Mesenchymal stem cell (in vitro differentiated cells and primary cell): Measurements from ENCODE around the gene TMEM218.

Experiments
- DNase-seq: peaks from one replicate; pipeline ENCODE4 v3.0.0-alpha.2; 2013
- H2AFZ ChIP-seq: one replicate; pipeline ENCODE4 v1.6.1; 2013; ENCODE audit warnings: low read depth, mild to moderate bottlenecking, control low read depth, inconsistent platforms, low read length, moderate library complexity
- H2AK5ac ChIP-seq: 2 replicates; pipeline ENCODE4 v1.6.1; 2013; ENCODE audit warnings: low read length, moderate library complexity, mild to moderate bottlenecking, inconsistent platforms; ENCODE audit not compliant: severe bottlenecking
- H2BK120ac ChIP-seq: one replicate; pipeline ENCODE4 v1.6.1; 2013; ENCODE audit warnings: low read depth, mild to moderate bottlenecking, inconsistent platforms, low read length, moderate library complexity
- H2BK12ac ChIP-seq, 2 experiments: one replicate each; pipeline ENCODE4 v1.6.1; 2013; ENCODE audit warnings: inconsistent platforms in 2 of 2, low read length in 2 of 2, mild to moderate bottlenecking in 2 of 2, moderate library complexity in 2 of 2, control low read depth in 1 of 2
- H2BK15ac ChIP-seq: one replicate; pipeline ENCODE4 v1.6.1; 2013; ENCODE audit warnings: mild to moderate bottlenecking, low read depth, inconsistent platforms; ENCODE audit not compliant: poor library complexity, severe bottlenecking
- H2BK5ac ChIP-seq: 2 replicates; pipeline ENCODE4 v1.6.1; 2013; ENCODE audit warnings: low read depth, mild to moderate bottlenecking, low read length, control low read depth, inconsistent platforms; ENCODE audit not compliant: poor library complexity, severe bottlenecking
- H3K14ac ChIP-seq, 2 experiments: one replicate each; pipeline ENCODE4 v1.6.1; 2013; ENCODE audit warnings: inconsistent platforms in 2 of 2, low read length in 2 of 2, control low read depth in 1 of 2, mild to moderate bottlenecking in 1 of 2, moderate library complexity in 1 of 2
- H3K18ac ChIP-seq, 2 experiments: one replicate each; pipeline ENCODE4 v1.6.1; 2013; ENCODE audit warnings: inconsistent platforms in 2 of 2, low read length in 2 of 2, control low read depth in 1 of 2, low read depth in 1 of 2, mild to moderate bottlenecking in 1 of 2
- H3K23ac ChIP-seq, 2 experiments: one replicate each; pipeline ENCODE4 v1.6.1; 2013; ENCODE audit warnings: inconsistent platforms in 2 of 2, low read length in 2 of 2, mild to moderate bottlenecking in 2 of 2, moderate library complexity in 2 of 2, control low read depth in 1 of 2
- H3K27ac ChIP-seq: 2 replicates; pipeline ENCODE4 v1.5.1; 2013; ENCODE audit warnings: mild to moderate bottlenecking, moderate library complexity, low read length, control low read depth, inconsistent platforms; ENCODE audit not compliant: poor library complexity, severe bottlenecking
- H3K27me3 ChIP-seq, 2 experiments: 2 replicates each; pipeline versions ENCODE4 v1.6.1 to v1.7.0; 2013; ENCODE audit warnings: low read length in 2 of 2, mild to moderate bottlenecking in 2 of 2, moderate library complexity in 2 of 2, control low read depth in 1 of 2, inconsistent platforms in 1 of 2; ENCODE audit not compliant: control insufficient read depth in 1 of 2, insufficient read depth in 1 of 2
- H3K36me3 ChIP-seq, 2 experiments: 2 replicates each; pipeline versions ENCODE4 v1.6.1 to v1.7.0; 2013; ENCODE audit warnings: low read length in 2 of 2, control low read depth in 1 of 2, inconsistent platforms in 1 of 2, low read depth in 1 of 2, mild to moderate bottlenecking in 1 of 2; ENCODE audit not compliant: insufficient read depth in 2 of 2, control insufficient read depth in 1 of 2
- H3K4ac ChIP-seq, 2 experiments: one replicate each; pipeline ENCODE4 v1.6.1; 2013; ENCODE audit warnings: inconsistent platforms in 2 of 2, low read length in 2 of 2, mild to moderate bottlenecking in 2 of 2, moderate library complexity in 2 of 2, control low read depth in 1 of 2, low read depth in 1 of 2
- H3K4me1 ChIP-seq: 2 replicates; pipeline ENCODE4 v1.6.1; 2013; ENCODE audit warnings: low read depth, low read length, control low read depth; ENCODE audit not compliant: control insufficient read depth, insufficient read depth
- H3K4me2 ChIP-seq: 2 replicates; pipeline ENCODE4 v1.6.1; 2013; ENCODE audit warnings: low read length, mild to moderate bottlenecking, inconsistent platforms; ENCODE audit not compliant: poor library complexity, severe bottlenecking
- H3K4me3 ChIP-seq, 2 experiments: 2 replicates each; pipeline versions ENCODE4 v1.5.1 to v1.7.0; 2013; ENCODE audit warnings: low read length in 2 of 2, mild to moderate bottlenecking in 2 of 2, control low read depth in 1 of 2, low read depth in 1 of 2; ENCODE audit not compliant: insufficient read depth in 1 of 2
- H3K79me1 ChIP-seq: replicated peaks from 2 replicates; pipeline ENCODE4 v1.6.1; 2013; ENCODE audit warnings: mild to moderate bottlenecking, control low read depth, low read length, inconsistent platforms; ENCODE audit not compliant: poor library complexity, severe bottlenecking
- H3K9ac ChIP-seq: 2 replicates; pipeline ENCODE4 v1.7.0; 2013; ENCODE audit warnings: mild to moderate bottlenecking, low read length, moderate library complexity
- H3K9me3 ChIP-seq: 2 replicates; pipeline ENCODE4 v1.7.0; 2013; ENCODE audit warnings: mild to moderate bottlenecking, low read length; ENCODE audit not compliant: control insufficient read depth
- H4K8ac ChIP-seq: one replicate; pipeline ENCODE4 v1.6.1; 2013; ENCODE audit warnings: inconsistent platforms, mild to moderate bottlenecking, low read length, moderate library complexity
- H4K91ac ChIP-seq: one replicate; pipeline ENCODE4 v1.6.1; 2013; ENCODE audit warnings: mild to moderate bottlenecking, low read length, inconsistent platforms
- WGBS: methylation state at CpG from one replicate; pipeline ENCODE4 v1.1.7; 2013; ENCODE audit warnings: mixed read lengths; 5-methylcytosine and 5-hydroxymethylcytosine counted together

TMEM218 gene

DNA sequence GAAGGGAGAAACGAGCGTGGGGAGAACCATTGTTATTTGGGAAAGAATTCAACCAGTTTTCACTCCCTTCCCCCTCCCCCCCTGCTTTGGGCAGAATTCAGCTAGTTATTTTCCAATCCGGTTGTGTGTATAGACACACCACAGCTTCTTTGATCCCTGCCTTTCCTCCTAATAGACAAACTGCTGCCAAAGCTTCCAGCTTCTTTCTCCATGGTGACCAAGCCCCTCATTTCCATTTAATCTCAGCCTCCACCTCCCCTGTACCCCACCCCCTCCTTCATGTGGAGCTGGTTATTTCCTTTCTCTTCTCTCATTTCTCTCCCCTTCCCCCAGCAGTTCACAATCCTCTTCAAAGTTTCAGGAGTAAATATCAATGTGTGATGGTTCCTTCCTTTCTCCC, 28.4 kb upstream of the TMEM218 start:
- no peak overlapping the region for H2AFZ ChIP-seq
- WGBS, result 87% methylated on average over 3 of the region's 3 CpGs
- H3K4me3 ChIP-seq, result no peak overlapping the region
- H3K18ac ChIP-seq, result no peak overlapping the region
- H3K27me3 ChIP-seq, result peaks cover 16 to 35% of the 10 kb centered on the region in 2 experiments
- DNase-seq, result no peak
- H3K9me3 ChIP-seq, result no peaks in the 10 kb centered on the region
- H4K91ac ChIP-seq, result no peak overlapping the region
- H3K4me1 ChIP-seq, result no peaks in the 10 kb centered on the region
- H3K9ac ChIP-seq, result no peak overlapping the region
- H3K27ac ChIP-seq, result no peak overlapping the region
- H3K36me3 ChIP-seq, result no peaks in the 10 kb centered on the region
- no peak overlapping the region for H4K8ac ChIP-seq
- H3K79me1 ChIP-seq, result no peaks in the 10 kb centered on the region
- H2BK12ac ChIP-seq, result no peak overlapping the region
- H3K23ac ChIP-seq, result no peak overlapping the region
- H2BK5ac ChIP-seq, result no peak overlapping the region
- no peak overlapping the region for H2BK120ac ChIP-seq
- H2AK5ac ChIP-seq, result no peak overlapping the region
- no peak overlapping the region for H3K4me2 ChIP-seq
- no peak overlapping the region for H3K4ac ChIP-seq
- no peak overlapping the region for H2BK15ac ChIP-seq
- no peak overlapping the region for H3K14ac ChIP-seq

DNA sequence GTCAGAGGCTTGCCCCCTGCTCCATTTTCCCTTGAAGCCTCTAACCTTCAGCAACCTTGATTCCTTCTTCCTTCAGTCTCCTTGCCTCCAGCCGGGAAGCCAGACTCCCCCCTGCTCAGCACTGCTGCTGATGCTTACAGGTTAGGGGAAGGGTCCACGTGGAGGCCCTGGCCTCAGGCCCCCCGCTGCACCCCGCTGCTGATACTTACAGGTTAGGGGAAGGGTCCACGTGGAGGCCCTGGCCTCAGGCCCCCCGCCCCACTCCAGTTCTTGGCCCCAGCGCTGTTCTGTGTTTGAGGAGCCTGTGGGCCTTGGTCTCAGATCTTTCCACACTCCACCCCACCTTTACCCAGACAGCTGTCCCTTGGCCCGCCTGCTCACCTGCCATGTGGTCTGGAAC, 27.5 kb upstream of the TMEM218 start:
- Histone ChIP-seq H3K4ac (no peak overlapping the region), H3K36me3 (no peaks in the 10 kb centered on the region), H3K23ac (no peak overlapping the region), H2BK5ac (no peak overlapping the region), H3K27ac (no peak overlapping the region), H3K4me3 (no peak overlapping the region), H4K8ac (no peak overlapping the region), H2BK120ac (no peak overlapping the region), H3K18ac (no peak overlapping the region), H2AFZ (no peak overlapping the region), H3K9ac (no peak overlapping the region), H3K4me1 (no peaks in the 10 kb centered on the region), H3K27me3 (peaks cover 22 to 40% of the 10 kb centered on the region in 2 experiments), H2BK12ac (no peak overlapping the region), H3K14ac (no peak overlapping the region), H3K4me2 (no peak overlapping the region), H3K9me3 (no peaks in the 10 kb centered on the region), H4K91ac (no peak overlapping the region), H2AK5ac (no peak overlapping the region), H2BK15ac (no peak overlapping the region), H3K79me1 (no peaks in the 10 kb centered on the region)
- no peak for DNase-seq
- WGBS, result 84% methylated on average over 7 of the region's 8 CpGs

DNA sequence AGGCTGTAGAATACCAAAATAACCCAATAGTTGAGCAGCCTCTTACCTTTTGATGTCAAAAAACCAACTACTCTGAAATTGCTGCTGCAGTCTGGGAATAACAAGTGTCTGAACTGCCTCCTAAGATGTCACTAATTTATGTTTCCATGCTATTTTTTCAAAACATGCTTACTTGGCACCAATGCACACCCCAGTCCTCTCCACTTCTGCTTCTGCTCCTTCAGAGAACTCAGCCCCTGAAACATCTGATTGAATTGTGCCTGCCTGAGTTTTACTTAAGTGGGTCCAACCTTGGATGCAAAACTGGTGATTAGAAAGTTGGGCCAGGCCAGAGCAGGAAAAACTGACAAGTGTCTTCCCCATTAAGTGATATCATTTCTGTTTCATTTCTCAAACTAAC, 24.6 kb upstream of the TMEM218 start:
- Histone ChIP-seq H3K4me1 (no peaks in the 10 kb centered on the region), H3K14ac (no peak overlapping the region), H3K9ac (no peak overlapping the region), H4K91ac (no peak overlapping the region), H3K27me3 (peaks cover 27 to 45% of the 10 kb centered on the region in 2 experiments), H3K4ac (no peak overlapping the region), H2AK5ac (no peak overlapping the region), H2BK5ac (no peak overlapping the region), H3K9me3 (no peaks in the 10 kb centered on the region), H3K79me1 (no peaks in the 10 kb centered on the region), H3K23ac (no peak overlapping the region), H2BK12ac (no peak overlapping the region), H3K36me3 (no peaks in the 10 kb centered on the region), H4K8ac (no peak overlapping the region), H3K18ac (no peak overlapping the region), H2BK15ac (no peak overlapping the region), H2BK120ac (no peak overlapping the region), H3K27ac (no peak overlapping the region), H3K4me2 (no peak overlapping the region), H3K4me3 (no peak overlapping the region), H2AFZ (no peak overlapping the region)
- no peak for DNase-seq

DNA sequence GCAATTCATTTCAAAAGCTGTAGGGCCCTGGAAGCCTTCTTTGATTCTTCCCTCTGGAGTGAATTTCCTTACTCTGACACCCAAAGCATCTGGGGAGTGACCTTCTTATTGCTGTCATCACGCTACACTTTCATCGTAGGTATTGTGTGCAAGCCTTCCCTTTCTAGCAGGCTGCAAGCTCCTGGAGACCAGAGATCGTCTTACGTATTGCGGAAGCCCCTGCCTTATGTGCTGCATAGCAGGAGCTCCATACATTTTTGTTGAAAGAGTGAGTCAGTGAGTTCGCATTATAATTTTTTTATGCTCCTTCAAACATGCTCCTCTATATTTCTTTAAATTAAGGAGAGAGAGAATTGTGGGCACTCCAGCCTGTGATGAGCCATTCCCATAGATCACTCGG, 21.2 kb upstream of the TMEM218 start:
- Histone ChIP-seq H2BK15ac (no peak overlapping the region), H3K4ac (no peak overlapping the region), H2AK5ac (no peak overlapping the region), H2BK5ac (no peak overlapping the region), H3K9ac (no peak overlapping the region), H2AFZ (no peak overlapping the region), H3K14ac (no peak overlapping the region), H3K4me3 (no peak overlapping the region), H3K4me2 (no peak overlapping the region), H3K27ac (no peak overlapping the region), H2BK12ac (no peak overlapping the region), H3K79me1 (no peaks in the 10 kb centered on the region), H4K91ac (no peak overlapping the region), H3K4me1 (no peaks in the 10 kb centered on the region), H3K23ac (no peak overlapping the region), H3K27me3 (peaks cover 18 to 27% of the 10 kb centered on the region in 2 experiments), H4K8ac (no peak overlapping the region), H3K9me3 (no peaks in the 10 kb centered on the region), H3K18ac (no peak overlapping the region), H3K36me3 (no peaks in the 10 kb centered on the region), H2BK120ac (no peak overlapping the region)
- 86% methylated on average over 6 of the region's 7 CpGs for WGBS
- no peak for DNase-seq
